Activated T-helper 2 cell treated with anti-CD3 and anti-CD28 coated beads, Interferon-gamma antibody, Interleukin-2, Interleukin-4, amounts not matched to agents 10 μg/mL and 5 μg/mL and 100 μg/mL, durations not matched to agents 14 hours and 24 hours and 36 hours (primary cell): ENCODE data around the gene TNRC6C. TPM values are rescaled to one million over a fixed set of nuclear protein-coding genes. Genes with fewer than 3 reads are reported as not detected.
"Not testable (repeated sequence)": the region's sequence is repeated elsewhere in the genome, so short reads cannot be mapped to it uniquely, and the experiment has no call there.

Experiments
- DNase-seq: peaks from one replicate; pipeline ENCODE4 v3.0.0; 2021; ENCODE audit warnings: low spot score
- H3K27ac Mint-ChIP-seq: one replicate; pipeline ENCODE4 v1.8.0; 2021; ENCODE audit warnings: mixed read lengths
- H3K27me3 Mint-ChIP-seq: one replicate; pipeline ENCODE4 v1.8.0; 2021; ENCODE audit warnings: low read depth, mixed read lengths
- H3K36me3 Mint-ChIP-seq: one replicate; pipeline ENCODE4 v1.8.0; 2021; ENCODE audit warnings: low read depth, mixed read lengths
- H3K4me1 Mint-ChIP-seq: one replicate; pipeline ENCODE4 v1.8.0; 2021; ENCODE audit warnings: low read depth, mixed read lengths
- H3K4me3 Mint-ChIP-seq: one replicate; pipeline ENCODE4 v1.8.0; 2021; ENCODE audit warnings: low read depth, mild to moderate bottlenecking, moderate library complexity, mixed read lengths
- H3K9me3 Mint-ChIP-seq: one replicate; pipeline ENCODE4 v1.8.0; 2021; ENCODE audit warnings: mixed read lengths
- intact Hi-C: fragments of 100-400 bp; cut with micrococcal nuclease; formaldehyde crosslinking; loops from one replicate; pipeline ENCODE4 v1.15.1; 2023
- total RNA-seq: library from RNA; stranded (reverse); gene quantifications from 2 replicates; pipeline ENCODE4 v1.2.3, GENCODE V29; 2022

The TNRC6C gene
- total RNA-seq, 1 donor from 2014 or later: 18.4 TPM

GRCh38 chr17:78133971-78134898 is 175.7 kb downstream of the TNRC6C start:
- H3K4me1 Mint-ChIP-seq: peaks cover 57% of the 10 kb centered on the region
- H3K4me3 Mint-ChIP-seq: peak overlapping the region; percentile 75
- H3K27me3 Mint-ChIP-seq: no peaks in the 10 kb centered on the region
- H3K27ac Mint-ChIP-seq: peak overlapping the region; percentile 54
- no peaks in the 10 kb centered on the region for H3K9me3 Mint-ChIP-seq
- H3K36me3 Mint-ChIP-seq: peaks cover 69% of the 10 kb centered on the region
- peak; percentile 80 for DNase-seq
- intact Hi-C loops: loop anchor here (1.0 to 5.0 kb wide), 3 partner anchors 21 to 223 kb away; no protein-coding TSS in a partner anchor

GRCh38 chr17:78134899-78135385 is 176.4 kb downstream of the TNRC6C start:
- H3K4me3 Mint-ChIP-seq: no peak overlapping the region
- H3K36me3 Mint-ChIP-seq: peaks cover 71% of the 10 kb centered on the region

GRCh38 chr17:78135858-78136500 is 177.5 kb downstream of the TNRC6C start:
- Mint-ChIP-seq H3K27ac (peak overlapping the region; percentile 50), H3K9me3 (no peaks in the 10 kb centered on the region), H3K4me1 (peaks cover 56% of the 10 kb centered on the region), H3K4me3 (no peak overlapping the region), H3K27me3 (no peaks in the 10 kb centered on the region), H3K36me3 (peaks cover 70% of the 10 kb centered on the region)
- intact Hi-C loops: no loop called here
- no peak for DNase-seq

More at GRCh38 chr17:78134899-78135385, 176.4 kb downstream of the TNRC6C start:
- no peak for DNase-seq
- Mint-ChIP-seq H3K27me3 (no peaks in the 10 kb centered on the region), H3K9me3 (no peaks in the 10 kb centered on the region), H3K27ac (no peak overlapping the region), H3K4me1 (peaks cover 54% of the 10 kb centered on the region)
- intact Hi-C loops: loop anchor here (1.0 to 5.0 kb wide), 3 partner anchors 22 to 222 kb away; no protein-coding TSS in a partner anchor

- peak overlapping the region; percentile 72 for H3K27ac Mint-ChIP-seq
- no peak overlapping the region for H3K4me3 Mint-ChIP-seq
- peaks cover 56% of the 10 kb centered on the region for H3K4me1 Mint-ChIP-seq
- intact Hi-C loops: no loop called here
- DNase-seq: peak; percentile 52
- H3K9me3 Mint-ChIP-seq: no peaks in the 10 kb centered on the region
- H3K27me3 Mint-ChIP-seq: no peaks in the 10 kb centered on the region
- H3K36me3 Mint-ChIP-seq: peaks cover 71% of the 10 kb centered on the region
These were observed 179.1 kb downstream of the TNRC6C start for GRCh38 chr17:78137392-78138203.

GRCh38 chr17:78138204-78139060 is 179.9 kb downstream of the TNRC6C start:
- H3K4me3 Mint-ChIP-seq: no peak overlapping the region
- peak overlapping the region; percentile 44 for H3K27ac Mint-ChIP-seq
- no peaks in the 10 kb centered on the region for H3K27me3 Mint-ChIP-seq
- peaks cover 48% of the 10 kb centered on the region for H3K4me1 Mint-ChIP-seq
- H3K36me3 Mint-ChIP-seq: peaks cover 65% of the 10 kb centered on the region
- H3K9me3 Mint-ChIP-seq: no peaks in the 10 kb centered on the region
- intact Hi-C loops: no loop called here
- no peak for DNase-seq

GRCh38 chr17:78139861-78140168 is 181.3 kb downstream of the TNRC6C start:
- DNase-seq, H3K4me3 Mint-ChIP-seq, H3K9me3 Mint-ChIP-seq, H3K27me3 Mint-ChIP-seq: not testable (repeated sequence)
- Mint-ChIP-seq H3K27ac (peak overlapping the region; percentile 81), H3K4me1 (peaks cover 35% of the 10 kb centered on the region), H3K36me3 (peaks cover 51% of the 10 kb centered on the region)
- intact Hi-C loops: loop anchor here (1.0 kb wide), 3 partner anchors 11 to 47 kb away; partner anchors contain the start of genes AFMID, SYNGR2 and TK1

GRCh38 chr17:78140169-78141051 is 181.9 kb downstream of the TNRC6C start:
- intact Hi-C loops: loop anchor here (1.0 kb wide), 3 partner anchors 11 to 47 kb away; partner anchors contain the start of genes AFMID, SYNGR2 and TK1

GRCh38 chr17:78141437-78142118 is 183.1 kb downstream of the TNRC6C start:
- intact Hi-C loops: no loop called here
- H3K27ac Mint-ChIP-seq: no peak overlapping the region
- DNase-seq: no peak
- H3K4me1 Mint-ChIP-seq: peaks cover 24% of the 10 kb centered on the region
- peaks cover 34% of the 10 kb centered on the region for H3K36me3 Mint-ChIP-seq
- no peak overlapping the region for H3K4me3 Mint-ChIP-seq
- H3K9me3 Mint-ChIP-seq: no peaks in the 10 kb centered on the region
- H3K27me3 Mint-ChIP-seq: no peaks in the 10 kb centered on the region

More at GRCh38 chr17:78140169-78141051, 181.9 kb downstream of the TNRC6C start:
- Mint-ChIP-seq H3K9me3 (no peaks in the 10 kb centered on the region), H3K4me1 (peaks cover 33% of the 10 kb centered on the region), H3K27me3 (no peaks in the 10 kb centered on the region), H3K27ac (peak overlapping the region; percentile 81), H3K36me3 (peaks cover 46% of the 10 kb centered on the region), H3K4me3 (no peak overlapping the region)
- peak; percentile 97 for DNase-seq

GRCh38 chr17:78142119-78142861 is 183.8 kb downstream of the TNRC6C start:
- Mint-ChIP-seq H3K27me3 (no peaks in the 10 kb centered on the region), H3K4me3 (no peak overlapping the region), H3K36me3 (peaks cover 27% of the 10 kb centered on the region), H3K4me1 (peaks cover 18% of the 10 kb centered on the region), H3K27ac (no peak overlapping the region), H3K9me3 (no peaks in the 10 kb centered on the region)
- DNase-seq: no peak
- intact Hi-C loops: no loop called here
